Stimulated activated CD8-positive, alpha-beta memory T cell treated with anti-CD3 and anti-CD28 coated beads, Interleukin-4, amount 100 ng/mL, for 48 hours (primary cell): Measurements from ENCODE around the gene SOX5.
"Not testable (repeated sequence)": the region's sequence is repeated elsewhere in the genome, so short reads cannot be mapped to it uniquely, and the experiment has no call there.

Experiments used
- DNase-seq: peaks from one replicate; pipeline ENCODE4 v3.0.0-alpha.2; 2020

The SOX5 gene

GRCh38 chr12:23533699-23534098 lies 415.8 kb downstream of the SOX5 start:
- no peak for DNase-seq

GRCh38 chr12:23533265-23533664 lies 416.2 kb downstream of the SOX5 start:
- no peak for DNase-seq

GRCh38 chr12:23528316-23528715 lies 421.2 kb downstream of the SOX5 start:
- no peak for DNase-seq

GRCh38 chr12:23525450-23526072 lies 423.9 kb downstream of the SOX5 start:
- no peak for DNase-seq

- no peak for DNase-seq
Measured at GRCh38 chr12:23523339-23523738, 426.1 kb downstream of the SOX5 start.

- DNase-seq, result not testable (repeated sequence)
Measured at GRCh38 chr12:23519444-23519843, 430.0 kb downstream of the SOX5 start.

GRCh38 chr12:23515785-23516184 lies 433.7 kb downstream of the SOX5 start:
- DNase-seq, result not testable (repeated sequence)

GRCh38 chr12:23510484-23510883 lies 439.0 kb downstream of the SOX5 start:
- no peak for DNase-seq

- DNase-seq, result not testable (repeated sequence)
Measured at GRCh38 chr12:23509832-23510231, 439.6 kb downstream of the SOX5 start.

GRCh38 chr12:23507785-23508184 lies 441.7 kb downstream of the SOX5 start:
- DNase-seq, result not testable (repeated sequence)

- DNase-seq, result not testable (repeated sequence)
Measured at GRCh38 chr12:23505736-23506135, 443.7 kb downstream of the SOX5 start.

- DNase-seq, result no peak
Measured at GRCh38 chr12:23504641-23505399, 444.6 kb downstream of the SOX5 start.

GRCh38 chr12:23504043-23504442 lies 445.4 kb downstream of the SOX5 start:
- no peak for DNase-seq

- DNase-seq, result no peak
Measured at GRCh38 chr12:23503544-23503943, 445.9 kb downstream of the SOX5 start.

- DNase-seq, result no peak
Measured at GRCh38 chr12:23502259-23502658, 447.2 kb downstream of the SOX5 start.

- DNase-seq, result no peak
Measured at GRCh38 chr12:23495472-23495871, 454.0 kb downstream of the SOX5 start.

- DNase-seq, result no peak
Measured at GRCh38 chr12:23493672-23494071, 455.8 kb downstream of the SOX5 start.

- not testable (repeated sequence) for DNase-seq
Measured at GRCh38 chr12:23491029-23491428, 458.4 kb downstream of the SOX5 start.

GRCh38 chr12:23488130-23488529 lies 461.3 kb downstream of the SOX5 start:
- DNase-seq, result no peak

- DNase-seq, result no peak
Measured at GRCh38 chr12:23484238-23484637, 465.2 kb downstream of the SOX5 start.

- no peak for DNase-seq
Measured at GRCh38 chr12:23482571-23482970, 466.9 kb downstream of the SOX5 start.
